HTR-8/SVneo (cell line): Measurements from ENCODE around the gene RRAGA.
"Not testable (repeated sequence)": the region's sequence is repeated elsewhere in the genome, so short reads cannot be mapped to it uniquely, and the experiment has no call there.

Experiments used
- DNase-seq: peaks from one replicate; pipeline ENCODE4 v3.0.0; 2011; ENCODE audit warnings: low spot score, mixed read lengths; ENCODE audit not compliant: insufficient read length
- FAIRE-seq: peaks from 2 replicates; lab custom pipeline; 2011; peaks lifted over from hg19 to GRCh38; lab: Jason Lieb, UNC

The RRAGA gene

GRCh38 chr9:19048966-19049916, at the start of gene RRAGA:
RRAGA (plus strand) TSS chr9:19049427; CDS start chr9:19049660, 233 bp downstream.
- peak; percentile 4 for FAIRE-seq
- DNase-seq = peak; percentile 83

GRCh38 chr9:19000133-19000532, 49.1 kb upstream of the RRAGA start:
- DNase-seq (no peak), FAIRE-seq (no peak)

- FAIRE-seq (no peak), DNase-seq (no peak)
Observed at GRCh38 chr9:19009391-19009965, 39.7 kb upstream of the RRAGA start.

- FAIRE-seq (no peak), DNase-seq (no peak)
Observed at GRCh38 chr9:19018201-19018600, 31.0 kb upstream of the RRAGA start.

GRCh38 chr9:19020886-19021455, 28.3 kb upstream of the RRAGA start:
- FAIRE-seq (no peak), DNase-seq (no peak)

- not testable (repeated sequence) for DNase-seq, FAIRE-seq
Observed at GRCh38 chr9:19021649-19022048, 27.6 kb upstream of the RRAGA start.

- DNase-seq = no peak
- no peak for FAIRE-seq
Observed at GRCh38 chr9:19022206-19022605, 27.0 kb upstream of the RRAGA start.

- FAIRE-seq = no peak
- no peak for DNase-seq
Observed at GRCh38 chr9:19023078-19023477, 26.1 kb upstream of the RRAGA start.

GRCh38 chr9:19026375-19026774, 22.9 kb upstream of the RRAGA start:
- FAIRE-seq (no peak), DNase-seq (no peak)

GRCh38 chr9:19027825-19028224, 21.4 kb upstream of the RRAGA start:
- FAIRE-seq = no peak
- no peak for DNase-seq

GRCh38 chr9:19028835-19029451, 20.3 kb upstream of the RRAGA start:
- peak; percentile 72 for DNase-seq
- FAIRE-seq = no peak

- FAIRE-seq = no peak
Observed at GRCh38 chr9:19030899-19031298, 18.3 kb upstream of the RRAGA start.

GRCh38 chr9:19032406-19032805, 16.8 kb upstream of the RRAGA start:
- FAIRE-seq (no peak), DNase-seq (no peak)

More at GRCh38 chr9:19030899-19031298, 18.3 kb upstream of the RRAGA start:
- no peak for DNase-seq

GRCh38 chr9:19033015-19033414, 16.2 kb upstream of the RRAGA start, which contains the start of gene SAXO1:
SAXO1 (minus strand) TSS chr9:19033209; CDS start chr9:19032908, 301 bp downstream.
- FAIRE-seq = no peak
- no peak for DNase-seq

- DNase-seq (no peak), FAIRE-seq (no peak)
Observed at GRCh38 chr9:19036611-19037010, 12.6 kb upstream of the RRAGA start.

GRCh38 chr9:19049917-19050636, 850 bp downstream of the RRAGA start:
- FAIRE-seq = no peak
- no peak for DNase-seq

GRCh38 chr9:19050637-19051591, 1.7 kb downstream of the RRAGA start:
- no peak for FAIRE-seq

GRCh38 chr9:19057033-19057432, 7.8 kb downstream of the RRAGA start:
- FAIRE-seq (no peak), DNase-seq (no peak)

More at GRCh38 chr9:19050637-19051591, 1.7 kb downstream of the RRAGA start:
- DNase-seq = no peak

GRCh38 chr9:19074229-19074628, 25.0 kb downstream of the RRAGA start:
- no peak for DNase-seq
- FAIRE-seq = no peak
